ENCODE data around the gene CCND2. TPM values are rescaled to one million over a fixed set of nuclear protein-coding genes. Genes with fewer than 3 reads are reported as not detected.

Gene CCND2
- total and polyA plus RNA-seq, 2 of the 8 experiments (the other 6 are each of a cell fraction or from before 2014, with no cell fraction given) = 41.7 to 223 TPM

GRCh38 chr12:4277205-4277543, 3.6 kb downstream of the CCND2 start:
- Histone ChIP-seq H3K79me1 (ENCODE audit: low read depth, low read length) (peaks cover 13% of the 10 kb centered on the region; the same call in 1 of the 2 replicates), H3K27me3 (replicated peaks in 1 of 4; ENCODE audit: control insufficient read depth in 3 of 4, extremely low read depth in 1 of 4, insufficient read depth in 3 of 4, low read length in 3 of 4) (peaks cover 0 to 10% (median 7%) of the 10 kb centered on the region in 4 experiments; a peak in 5 of 7 replicates), H3K4me3 (ENCODE audit: extremely low read depth in 1 of 4, insufficient read depth in 2 of 4, low read depth in 3 of 4, low read length in 4 of 4) (peak overlapping the region in 2 of 4 experiments; percentile 14 to 37; a peak in 2 of 8 replicates), H3K23ac (ENCODE audit: insufficient read length) (no peak overlapping the region), H4K8ac (ENCODE audit: extremely low read depth, insufficient read depth, low read length) (no peak overlapping the region), H3K14ac (ENCODE audit: insufficient read length) (no peak overlapping the region), H2BK15ac (ENCODE audit: low read length) (no peak overlapping the region), H3K4me1 (replicated peaks in 1 of 4; ENCODE audit: control insufficient read depth in 3 of 4, insufficient read depth in 4 of 4, low read length in 3 of 4) (peaks cover 8 to 29% (median 12%) of the 10 kb centered on the region in 4 experiments), H3K9ac (replicated peaks in 1 of 4; ENCODE audit: extremely low read depth in 1 of 4, low read depth in 3 of 4, low read length in 3 of 4) (no peak overlapping the region), H2BK20ac (ENCODE audit: low read length) (no peak overlapping the region), H3K56ac (replicated peaks; ENCODE audit: insufficient read length, low read depth, low read length) (no peak overlapping the region), H2AFZ (ENCODE audit: low read length) (no peak overlapping the region), H3K4me2 (ENCODE audit: insufficient read depth in 1 of 2, low read depth in 2 of 2, low read length in 2 of 2) (peak overlapping the region; percentile 39 to 99), H3K4ac (replicated peaks; ENCODE audit: insufficient read length, low read depth, low read length) (no peak overlapping the region), H2BK5ac (ENCODE audit: low read depth, low read length) (no peak overlapping the region; the same call in 1 of the 2 replicates), H3K23me2 (ENCODE audit: low read depth, low read length) (peaks cover 17% of the 10 kb centered on the region; the same call in 1 of the 2 replicates), H3K9me3 (ENCODE audit: insufficient read depth in 2 of 2, low read depth in 1 of 2, low read length in 1 of 2) (no peaks in the 10 kb centered on the region), H2BK12ac (ENCODE audit: low read depth, low read length) (peak overlapping the region; percentile 55; the same call in 1 of the 2 replicates), H3K18ac (ENCODE audit: extremely low read depth, low read length) (peak overlapping the region; percentile 79; the same call in 1 of the 2 replicates), H3K36me3 (ENCODE audit: control insufficient read depth in 2 of 4, insufficient read depth in 4 of 4, low read length in 3 of 4) (peaks cover 35 to 62% (median 51%) of the 10 kb centered on the region in 4 experiments), H4K91ac (replicated peaks; ENCODE audit: insufficient read length, low read length) (no peak overlapping the region), H4K20me1 (replicated peaks in 1 of 2; ENCODE audit: control insufficient read depth in 1 of 2, insufficient read depth in 2 of 2, low read length in 2 of 2) (peaks cover 17 to 35% of the 10 kb centered on the region in 2 experiments), H2AK5ac (ENCODE audit: low read depth, low read length) (no peak overlapping the region), H2BK120ac (replicated peaks; ENCODE audit: low read depth, low read length) (no peak overlapping the region), H4K5ac (ENCODE audit: insufficient read length, low read depth, low read length) (no peak overlapping the region), H3K79me2 (ENCODE audit: control insufficient read depth in 1 of 2, insufficient read depth in 2 of 2, low read length in 2 of 2) (peaks cover 7 to 82% of the 10 kb centered on the region in 2 experiments; a peak in 3 of 4 replicates), H3K27ac (ENCODE audit: low read depth, low read length) (no peak overlapping the region)
- DNase-seq (ENCODE audit: low read depth in 1 of 2, low spot score in 2 of 2) (no peak), FAIRE-seq (no peak)
- WGBS, 2 experiments (ENCODE audit: extremely low coverage in 1 of 2, insufficient coverage in 1 of 2, insufficient read length in 1 of 2, insufficient replicate concordance in 2 of 2, low coverage in 1 of 2, low lambda C conversion rate in 2 of 2, missing lambda C conversion rate in 1 of 2) = 39% methylated on average over 6 of the region's 6 CpGs; no CpG with 5 or more reads in 1 of the 2 experiments
- CTCF ChIA-PET (ENCODE audit: partially characterized antibody) = interaction anchor here (0.5 to 6.7 kb wide), 73 partner anchors 9 to 963 kb away, joined by 3 to 52 read pairs (median 4); no protein-coding TSS in a partner anchor
- POLR2A ChIA-PET (ENCODE audit: partially characterized antibody) = interaction anchor here (0.6 to 29.3 kb wide), 26 partner anchors 9 to 391 kb away, joined by 3 to 531 read pairs (median 4); no protein-coding TSS in a partner anchor
- TF ChIP-seq HDAC6 (IDR thresholded peaks at IDR 0.05; ENCODE audit: low read depth, low read length) (no peak), CBX5 (IDR thresholded peaks at IDR 0.05; ENCODE audit: low read depth, low read length) (no peak), TEAD4 (IDR thresholded peaks at IDR 0.05; ENCODE audit: low read depth, low read length) (no peak), SRF (IDR thresholded peaks at IDR 0.05; ENCODE audit: low read depth, low read length) (no peak), TBP (IDR thresholded peaks at IDR 0.05; ENCODE audit: low read depth, low read length) (0 out of 2 replicates have a peak, but pooled peaks have one; percentile 8), SP2 (IDR thresholded peaks at IDR 0.05; ENCODE audit: low read length) (no peak), ZNF274 (IDR thresholded peaks at IDR 0.05; ENCODE audit: borderline replicate concordance, extremely low read depth, low read length) (no peak), EP300 (IDR thresholded peaks at IDR 0.05; ENCODE audit: borderline replicate concordance in 1 of 2, low read depth in 2 of 2, low read length in 2 of 2) (no peak), CTCF (IDR thresholded peaks at IDR 0.05; ENCODE audit: control extremely low read depth in 1 of 3, insufficient read depth in 1 of 3, low read depth in 1 of 3, low read length in 3 of 3) (no peak), TAF1 (IDR thresholded peaks at IDR 0.05; ENCODE audit: low read depth, low read length) (0 out of 2 replicates have a peak, but pooled peaks have one; percentile 6), BRCA1 (IDR thresholded peaks at IDR 0.05; ENCODE audit: low read depth, low read length) (no peak)
